DND-41 (cell line): ENCODE results near the gene PAX2.

Source experiments
- ATAC-seq: fragments of 200-7000 bp; cut with Tn5 transposase; 3 replicates; pipeline ENCODE4 v1.9.1; 2021; ENCODE audit warnings: low read depth; ENCODE audit not compliant: insufficient read depth
- DNase-seq: peaks from one replicate; pipeline ENCODE4 v3.0.0-alpha.2; 2020
- H2AFZ ChIP-seq: 2 replicates; pipeline ENCODE4 v1.6.0; 2012; ENCODE audit warnings: low read depth, low read length
- H3K27ac ChIP-seq: 2 replicates; pipeline ENCODE4 v1.5.1; 2012; ENCODE audit warnings: low read length, inconsistent platforms
- H3K27me3 ChIP-seq: fragments of 200-600 bp; sonication (generic); 2 replicates; pipeline ENCODE4 v1.6.0; 2012; ENCODE audit warnings: low read length, mild to moderate bottlenecking, inconsistent platforms; ENCODE audit not compliant: insufficient read depth, poor library complexity
- H3K36me3 ChIP-seq: 2 replicates; pipeline ENCODE4 v1.5.1; 2012; ENCODE audit warnings: low read length, inconsistent platforms; ENCODE audit not compliant: insufficient read depth
- H3K4me1 ChIP-seq: 2 replicates; pipeline ENCODE4 v1.5.1; 2012; ENCODE audit warnings: mild to moderate bottlenecking, low read length; ENCODE audit not compliant: insufficient read depth
- H3K4me2 ChIP-seq: 2 replicates; pipeline ENCODE4 v1.6.0; 2012; ENCODE audit warnings: mild to moderate bottlenecking, moderate library complexity, low read length, inconsistent platforms; ENCODE audit not compliant: insufficient read depth
- H3K4me3 ChIP-seq, 2 experiments: fragments of 200-600 bp in 1 of 2; shearing (Covaris generic) in 1 of 2; 2 replicates each; pipeline ENCODE4 v1.5.1; 2012 to 2016; ENCODE audit warnings: inconsistent platforms in 2 of 2, low read length in 2 of 2, mild to moderate bottlenecking in 2 of 2, low read depth in 1 of 2, moderate library complexity in 1 of 2
- H3K79me2 ChIP-seq: 2 replicates; pipeline ENCODE4 v1.6.0; 2012; ENCODE audit warnings: low read length, inconsistent platforms; ENCODE audit not compliant: insufficient read depth
- H3K9ac ChIP-seq: 2 replicates; pipeline ENCODE4 v1.6.0; 2012; ENCODE audit warnings: low read depth, mild to moderate bottlenecking, inconsistent platforms, low read length, moderate library complexity
- H3K9me3 ChIP-seq: 2 replicates; pipeline ENCODE4 v1.5.1; 2012; ENCODE audit warnings: low read length, moderate library complexity, mild to moderate bottlenecking, inconsistent platforms; ENCODE audit not compliant: insufficient read depth, severe bottlenecking
- H4K20me1 ChIP-seq: 2 replicates; pipeline ENCODE4 v1.6.0; 2012; ENCODE audit warnings: low read length; ENCODE audit not compliant: insufficient read depth
- EZH2 ChIP-seq: IDR thresholded peaks from 3 replicates; pipeline ENCODE4 v1.6.1; 2012; ENCODE audit warnings: borderline replicate concordance, low read depth, mild to moderate bottlenecking, moderate library complexity, low read length, inconsistent platforms; ENCODE audit not compliant: severe bottlenecking
- TF ChIP-seq, protein P1 (sequence below): IDR thresholded peaks from 2 replicates; pipeline ENCODE4 v1.5.1; 2012; ENCODE audit warnings: borderline replicate concordance, low read length, moderate library complexity, mild to moderate bottlenecking; ENCODE audit not compliant: poor library complexity, severe bottlenecking; ENCODE audit errors: extremely low read depth

PAX2 gene

DNA sequence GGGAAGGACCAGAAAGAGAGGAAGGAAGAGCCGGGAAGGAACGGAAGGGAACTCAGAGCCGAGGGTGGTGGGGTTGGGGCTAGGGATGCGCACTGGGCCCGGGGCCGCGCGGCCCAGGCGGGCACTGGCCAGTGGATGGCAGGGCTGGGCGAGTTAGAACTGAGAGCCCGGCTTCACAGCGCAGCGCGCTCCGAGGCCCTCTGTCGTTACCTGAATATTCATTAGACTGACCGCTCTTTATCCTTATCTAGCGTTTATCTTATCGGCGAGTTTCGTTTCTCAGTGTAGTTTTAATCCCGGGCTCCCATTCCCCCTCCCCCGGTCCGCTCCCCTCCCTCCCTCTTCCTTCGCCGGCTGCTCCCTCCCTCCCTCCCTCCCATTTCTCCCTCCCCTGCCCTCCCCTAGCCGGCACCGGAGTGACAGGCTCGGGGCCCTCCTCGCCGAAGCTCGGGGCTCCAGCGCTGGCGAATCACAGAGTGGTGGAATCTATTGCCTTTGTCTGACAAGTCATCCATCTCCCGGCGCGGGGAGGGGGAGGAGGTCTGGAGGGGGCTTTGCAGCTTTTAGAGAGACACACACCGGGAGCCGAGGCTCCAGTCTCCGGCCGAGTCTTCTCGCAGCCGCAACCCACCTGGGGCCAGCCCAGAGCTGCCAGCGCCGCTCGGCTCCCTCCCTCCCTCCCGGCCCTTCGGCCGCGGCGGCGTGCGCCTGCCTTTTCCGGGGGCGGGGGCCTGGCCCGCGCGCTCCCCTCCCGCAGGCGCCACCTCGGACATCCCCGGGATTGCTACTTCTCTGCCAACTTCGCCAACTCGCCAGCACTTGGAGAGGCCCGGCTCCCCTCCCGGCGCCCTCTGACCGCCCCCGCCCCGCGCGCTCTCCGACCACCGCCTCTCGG lies at the start of gene PAX2:
TSS of gene PAX2 (plus strand) at position 596 of the 895 bp plus-strand sequence. CDS start 679 bp downstream, outside the sequence.
- DNase-seq (no peak), ATAC-seq (no peak)
- H3K27ac ChIP-seq, result no peak within 1 kb of the TSS
- no peak within 1 kb of the TSS for H3K4me2 ChIP-seq
- no peak within 1 kb of the TSS for H3K4me3 ChIP-seq
- H3K9me3 ChIP-seq, result no peaks in the 10 kb centered on the region
- H3K27me3 ChIP-seq, result peaks cover 44% of the 10 kb centered on the region
- H3K36me3 ChIP-seq, result no peaks in the 10 kb centered on the region
- H2AFZ ChIP-seq, result no peak within 1 kb of the TSS
- no peaks in the 10 kb centered on the region for H3K79me2 ChIP-seq
- TF ChIP-seq, protein P1, sequence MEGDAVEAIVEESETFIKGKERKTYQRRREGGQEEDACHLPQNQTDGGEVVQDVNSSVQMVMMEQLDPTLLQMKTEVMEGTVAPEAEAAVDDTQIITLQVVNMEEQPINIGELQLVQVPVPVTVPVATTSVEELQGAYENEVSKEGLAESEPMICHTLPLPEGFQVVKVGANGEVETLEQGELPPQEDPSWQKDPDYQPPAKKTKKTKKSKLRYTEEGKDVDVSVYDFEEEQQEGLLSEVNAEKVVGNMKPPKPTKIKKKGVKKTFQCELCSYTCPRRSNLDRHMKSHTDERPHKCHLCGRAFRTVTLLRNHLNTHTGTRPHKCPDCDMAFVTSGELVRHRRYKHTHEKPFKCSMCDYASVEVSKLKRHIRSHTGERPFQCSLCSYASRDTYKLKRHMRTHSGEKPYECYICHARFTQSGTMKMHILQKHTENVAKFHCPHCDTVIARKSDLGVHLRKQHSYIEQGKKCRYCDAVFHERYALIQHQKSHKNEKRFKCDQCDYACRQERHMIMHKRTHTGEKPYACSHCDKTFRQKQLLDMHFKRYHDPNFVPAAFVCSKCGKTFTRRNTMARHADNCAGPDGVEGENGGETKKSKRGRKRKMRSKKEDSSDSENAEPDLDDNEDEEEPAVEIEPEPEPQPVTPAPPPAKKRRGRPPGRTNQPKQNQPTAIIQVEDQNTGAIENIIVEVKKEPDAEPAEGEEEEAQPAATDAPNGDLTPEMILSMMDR, result no peak
- H3K9ac ChIP-seq, result no peak within 1 kb of the TSS
- no peaks in the 10 kb centered on the region for H3K4me1 ChIP-seq
- H4K20me1 ChIP-seq, result no peaks in the 10 kb centered on the region; the same call in 1 of the 2 replicates

DNA sequence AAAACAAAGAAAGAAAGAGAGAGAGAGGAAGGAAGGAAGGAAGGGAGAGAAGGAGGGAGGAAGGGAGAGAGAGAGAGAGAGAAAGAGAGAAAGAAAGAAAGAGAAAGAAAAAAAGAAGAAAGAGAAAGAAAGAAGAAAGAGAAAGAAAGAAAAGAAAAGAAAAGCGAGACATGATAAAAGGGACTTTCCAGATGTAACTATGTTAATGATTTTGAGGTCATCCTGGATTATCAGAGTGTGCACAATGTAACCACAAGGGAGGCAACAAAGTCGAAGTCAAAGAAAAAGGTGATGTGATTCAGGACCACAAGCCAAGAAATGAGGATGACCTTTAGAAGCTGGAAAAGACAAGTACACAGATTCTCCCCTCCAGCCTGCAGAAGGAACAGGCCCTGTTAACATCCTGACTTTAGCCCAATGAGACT lies 48.9 kb upstream of the PAX2 start:
- Histone ChIP-seq H3K79me2 (no peaks in the 10 kb centered on the region), H3K9me3 (no peaks in the 10 kb centered on the region), H3K27me3 (peaks cover 13% of the 10 kb centered on the region), H3K4me1 (no peaks in the 10 kb centered on the region), H3K4me3 (no peak overlapping the region), H3K9ac (no peak overlapping the region), H2AFZ (no peak overlapping the region), H3K27ac (no peak overlapping the region), H4K20me1 (no peaks in the 10 kb centered on the region), H3K36me3 (no peaks in the 10 kb centered on the region), H3K4me2 (no peak overlapping the region)
- ATAC-seq (no peak), DNase-seq (no peak)
- TF ChIP-seq, protein P1, result no peak
- no peak for TF ChIP-seq EZH2

DNA sequence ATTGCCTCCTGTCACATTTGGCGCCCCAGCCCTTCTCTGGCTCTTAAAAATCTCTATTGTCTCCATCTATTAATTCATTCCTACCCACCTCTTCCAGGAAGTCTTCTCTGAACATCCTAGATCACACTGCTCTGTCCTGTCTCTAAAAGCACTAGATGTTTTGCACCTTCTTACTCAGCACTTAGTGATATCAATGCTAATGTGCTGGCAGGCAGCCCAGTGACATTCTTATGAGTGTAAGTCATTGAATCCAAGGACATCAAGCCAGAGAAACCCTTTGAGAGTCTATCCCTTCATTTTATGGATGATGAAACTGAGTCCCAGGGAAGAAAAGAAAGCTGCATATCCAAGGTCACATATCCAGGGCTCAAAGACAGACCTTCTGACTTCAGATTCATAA lies 48.3 kb upstream of the PAX2 start:
- peaks cover 13% of the 10 kb centered on the region for H3K27me3 ChIP-seq
- TF ChIP-seq, protein P1, result no peak
- no peak for TF ChIP-seq EZH2
- H3K4me3 ChIP-seq, result no peak overlapping the region
- ATAC-seq, result no peak
- H3K36me3 ChIP-seq, result no peaks in the 10 kb centered on the region
- no peak for DNase-seq
- H3K4me2 ChIP-seq, result no peak overlapping the region
- H3K27ac ChIP-seq, result no peak overlapping the region
- no peaks in the 10 kb centered on the region for H3K79me2 ChIP-seq
- H4K20me1 ChIP-seq, result no peaks in the 10 kb centered on the region
- H3K9ac ChIP-seq, result no peak overlapping the region
- no peak overlapping the region for H2AFZ ChIP-seq
- no peaks in the 10 kb centered on the region for H3K9me3 ChIP-seq
- no peaks in the 10 kb centered on the region for H3K4me1 ChIP-seq
